T-helper 1 cell (primary cell): Measurements from ENCODE around the gene FHOD3.

Experiments
- DNase-seq, 5 donors: peaks; one replicate each; pipeline ENCODE4 v3.0.0-alpha.2; 2012 to 2020

FHOD3 gene

GRCh38 chr18:36415171-36415570, 117.7 kb downstream of the FHOD3 start:
- no peak for DNase-seq

GRCh38 chr18:36415625-36416024, 118.1 kb downstream of the FHOD3 start:
- DNase-seq: no peak

- DNase-seq: no peak
Measured at GRCh38 chr18:36419188-36419899, 121.8 kb downstream of the FHOD3 start.

GRCh38 chr18:36419900-36420531, 122.5 kb downstream of the FHOD3 start:
- DNase-seq: peak in 1 of 5 donors; percentile 13

GRCh38 chr18:36420826-36421225, 123.3 kb downstream of the FHOD3 start:
- no peak for DNase-seq

GRCh38 chr18:36424741-36425142, 127.2 kb downstream of the FHOD3 start:
- no peak for DNase-seq

GRCh38 chr18:36427369-36427768, 129.9 kb downstream of the FHOD3 start:
- DNase-seq: no peak

GRCh38 chr18:36427831-36428230, 130.3 kb downstream of the FHOD3 start:
- no peak for DNase-seq

GRCh38 chr18:36428431-36429029, 131.0 kb downstream of the FHOD3 start:
- DNase-seq: no peak

- no peak for DNase-seq
Measured at GRCh38 chr18:36432880-36433555, 135.5 kb downstream of the FHOD3 start.

GRCh38 chr18:36436387-36436786, 138.9 kb downstream of the FHOD3 start:
- no peak for DNase-seq

- DNase-seq: no peak
Measured at GRCh38 chr18:36440614-36441013, 143.1 kb downstream of the FHOD3 start.

GRCh38 chr18:36441426-36442240, 144.1 kb downstream of the FHOD3 start:
- no peak for DNase-seq

GRCh38 chr18:36442717-36443116, 145.2 kb downstream of the FHOD3 start:
- no peak for DNase-seq

- no peak for DNase-seq
Measured at GRCh38 chr18:36446059-36446458, 148.5 kb downstream of the FHOD3 start.

GRCh38 chr18:36448384-36449290, 151.1 kb downstream of the FHOD3 start:
- no peak for DNase-seq

GRCh38 chr18:36449451-36449850, 151.9 kb downstream of the FHOD3 start:
- DNase-seq: no peak

GRCh38 chr18:36450264-36450663, 152.8 kb downstream of the FHOD3 start:
- no peak for DNase-seq

- DNase-seq: no peak
Measured at GRCh38 chr18:36451454-36452251, 154.1 kb downstream of the FHOD3 start.

- no peak for DNase-seq
Measured at GRCh38 chr18:36454245-36454644, 156.7 kb downstream of the FHOD3 start.
